Lung (tissue), 12 donors: ENCODE data around the gene CBL. TPM values are rescaled to one million over a fixed set of nuclear protein-coding genes. Genes with fewer than 3 reads are reported as not detected.

Experiments
- ATAC-seq: fragments of 200-7000 bp; cut with Tn5 transposase; one replicate; pipeline ENCODE4 v1.9.1; 2020; ENCODE audit warnings: moderate number of reproducible peaks; ENCODE audit not compliant: insufficient read depth, low FRiP score
- DNase-seq, 3 donors: peaks; one replicate each; pipeline ENCODE4 v3.0.0-alpha.2; 2013 to 2017
- H3K27ac ChIP-seq, 2 donors: one replicate each; pipeline ENCODE4 v1.5.1; 2013; ENCODE audit warnings: mild to moderate bottlenecking in 2 of 2, moderate library complexity in 2 of 2, control low read depth in 1 of 2, inconsistent platforms in 1 of 2, low read depth in 1 of 2, low read length in 1 of 2
- H3K27me3 ChIP-seq, 3 donors: one replicate each; pipeline ENCODE4 v1.5.1; 2013; ENCODE audit warnings: low read length in 2 of 3; ENCODE audit not compliant: control insufficient read depth in 3 of 3, insufficient read depth in 3 of 3
- H3K36me3 ChIP-seq, 4 donors: one replicate each; pipeline ENCODE4 v1.5.1; 2013; ENCODE audit warnings: low read length in 4 of 4, mild to moderate bottlenecking in 1 of 4, moderate library complexity in 1 of 4; ENCODE audit not compliant: control insufficient read depth in 4 of 4, insufficient read depth in 4 of 4
- H3K4me1 ChIP-seq, 5 donors: one replicate each; pipeline ENCODE4 v1.5.1; 2013; ENCODE audit warnings: low read length in 5 of 5, mild to moderate bottlenecking in 2 of 5, moderate library complexity in 1 of 5; ENCODE audit not compliant: control insufficient read depth in 5 of 5, insufficient read depth in 5 of 5
- H3K4me3 ChIP-seq: one replicate; pipeline ENCODE4 v1.5.1; 2013; ENCODE audit warnings: mild to moderate bottlenecking, control low read depth, moderate library complexity
- H3K9ac ChIP-seq, 2 donors: one replicate each; pipeline ENCODE4 v1.5.1; 2013; ENCODE audit warnings: low read length in 2 of 2, control low read depth in 1 of 2; ENCODE audit not compliant: insufficient read depth in 1 of 2
- H3K9me3 ChIP-seq, 4 donors: one replicate each; pipeline ENCODE4 v1.5.1; 2013; ENCODE audit warnings: low read length in 3 of 4, mild to moderate bottlenecking in 1 of 4, moderate library complexity in 1 of 4; ENCODE audit not compliant: control insufficient read depth in 4 of 4, insufficient read depth in 3 of 4
- CTCF ChIP-seq: IDR thresholded peaks from 2 replicates; pipeline ENCODE4 v1.5.1; 2012; ENCODE audit warnings: mild to moderate bottlenecking; ENCODE audit errors: control extremely low read depth, extremely low read depth
- WGBS, 2 donors: extraction: QIAGEN DNeasy Blood & Tissue Kit; methylation state at CpG; one replicate each; pipeline ENCODE4 v1.1.7; 2013; 5-methylcytosine and 5-hydroxymethylcytosine counted together
- polyA plus RNA-seq, 2 donors: library from polyadenylated mRNA; stranded (reverse); fragments of 200-250 nt; gene quantifications; one replicate each; pipeline ENCODE4 v1.2.1, GENCODE V29; 2013
- total RNA-seq, 2 donors: library from RNA; depleted of rRNA in 1 of 2; stranded (reverse); fragments of >200 nt in 1 of 2; gene quantifications; one replicate each; pipeline ENCODE4 v1.2.1, GENCODE V29; 2014 to 2021
- donor health status: control.
- donor health status: control.
- donor health status: Bipolar disorder and iron deficiency.
- donor health status: healthy.
- donor health status: DM: yes; HTN: yes; CAD: no.

CBL gene
- total and polyA plus RNA-seq, 4 donors, result 8.7 to 25.1 (median 16.1) TPM

GRCh38 chr11:119202554-119202953, 3.6 kb upstream of the CBL start:
- no peak for ATAC-seq
- H3K36me3 ChIP-seq, result no peaks in the 10 kb centered on the region
- DNase-seq, result no peak

GRCh38 chr11:119204066-119204465, 2.1 kb upstream of the CBL start:
- no peak overlapping the region for H3K4me3 ChIP-seq
- peaks cover 0 to 16% (median 2%) of the 10 kb centered on the region in 5 donors for H3K4me1 ChIP-seq
- ATAC-seq (no peak), DNase-seq (no peak)
- H3K27me3 ChIP-seq, result no peaks in the 10 kb centered on the region
- no peaks in the 10 kb centered on the region for H3K9me3 ChIP-seq
- H3K27ac ChIP-seq, result no peak overlapping the region
- 94 to 98% methylated on average over 9 of the region's 9 CpGs for WGBS, 2 donors
- no peaks in the 10 kb centered on the region for H3K36me3 ChIP-seq
- H3K9ac ChIP-seq, result no peak overlapping the region
- TF ChIP-seq CTCF, result no peak

More at GRCh38 chr11:119202554-119202953, 3.6 kb upstream of the CBL start:
- Histone ChIP-seq H3K4me3 (no peak overlapping the region), H3K27ac (no peak overlapping the region), H3K4me1 (peaks cover 0 to 12% (median 1%) of the 10 kb centered on the region in 5 donors), H3K27me3 (no peaks in the 10 kb centered on the region), H3K9me3 (no peaks in the 10 kb centered on the region), H3K9ac (no peak overlapping the region)
- no peak for TF ChIP-seq CTCF
- 90 to 91% methylated on average over 7 of the region's 7 CpGs for whole genome bisulfite sequencing, 2 donors

GRCh38 chr11:119205080-119205479, 1.1 kb upstream of the CBL start:
- no peak for TF ChIP-seq CTCF
- 21 to 47% methylated on average over 10 of the region's 10 CpGs for WGBS, 2 donors
- DNase-seq (no peak), ATAC-seq (no peak)
- Histone ChIP-seq H3K4me3 (no peak overlapping the region), H3K9me3 (no peaks in the 10 kb centered on the region), H3K36me3 (no peaks in the 10 kb centered on the region), H3K27ac (peak overlapping the region in 1 of 2 donors; percentile 31), H3K9ac (no peak overlapping the region), H3K27me3 (no peaks in the 10 kb centered on the region), H3K4me1 (peaks cover 0 to 16% (median 2%) of the 10 kb centered on the region in 5 donors)
